Measurements from ENCODE around the gene GPR3.

- TF ChIP-seq SP1 (IDR thresholded peaks at IDR 0.05): no peak
- no peak for TF ChIP-seq HDGF (IDR thresholded peaks at IDR 0.05; ENCODE audit: borderline replicate concordance)
- TF ChIP-seq FOXK2 (IDR thresholded peaks at IDR 0.05): no peak
- no peak for TF ChIP-seq ELF4 (IDR thresholded peaks at IDR 0.05)
- no peak for TF ChIP-seq SUZ12 (IDR thresholded peaks at IDR 0.05)
- no peak for TF ChIP-seq BHLHE40 (IDR thresholded peaks at IDR 0.05; ENCODE audit: borderline replicate concordance)
- TF ChIP-seq TARDBP (IDR thresholded peaks at IDR 0.05): no peak
- TF ChIP-seq ARNT (IDR thresholded peaks at IDR 0.05): no peak
- no peak for TF ChIP-seq L3MBTL2 (conservative IDR thresholded peaks at IDR 0.05)
- TF ChIP-seq LEF1 (IDR thresholded peaks at IDR 0.05; ENCODE audit: borderline replicate concordance): no peak
- TF ChIP-seq FOXA1 (IDR thresholded peaks at IDR 0.05): no peak
- TF ChIP-seq FOXM1 (IDR thresholded peaks at IDR 0.05; ENCODE audit: borderline replicate concordance): no peak
Observed at GRCh38 chr1:27394925-27395324, 2.5 kb downstream of the GPR3 start.

Data from HEK293T (cell line).